ENCODE measurements around the gene GOLGA6B.
"Not testable (repeated sequence)": the region's sequence is repeated elsewhere in the genome, so short reads cannot be mapped to it uniquely, and the experiment has no call there.

The GOLGA6B gene

DNA sequence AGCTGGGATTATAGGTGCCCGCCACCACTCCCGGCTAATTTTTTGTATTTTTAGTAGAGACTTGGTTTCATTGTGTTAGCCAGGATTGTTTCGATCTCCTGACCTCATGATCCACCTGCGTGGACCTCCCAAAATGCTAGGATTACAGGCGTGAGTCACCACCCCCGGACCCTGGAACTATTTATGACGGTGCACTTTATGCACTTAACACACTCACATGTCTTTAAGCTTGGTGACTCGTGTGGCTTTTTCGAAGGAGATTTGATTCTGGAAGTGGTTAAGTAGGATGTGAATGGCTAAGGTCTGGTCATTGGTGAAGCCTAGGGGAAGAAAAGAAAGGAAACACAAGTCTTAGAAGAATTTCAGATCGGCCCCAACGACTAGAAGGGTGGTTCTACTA lies 51.8 kb downstream of the GOLGA6B start:
- Histone ChIP-seq H3K4me1 (ENCODE audit: control insufficient read depth, low read length) (no peaks in the 10 kb centered on the region), H3K9me2 (replicated peaks; ENCODE audit: control insufficient read depth, low read length) (no peaks in the 10 kb centered on the region), H3K27ac (ENCODE audit: low read depth, low read length) (no peak overlapping the region), H3F3A (ENCODE audit: control insufficient read depth, insufficient read depth) (no peaks in the 10 kb centered on the region), H3K4me2 (ENCODE audit: low read length) (no peak overlapping the region), H3K79me2 (ENCODE audit: control insufficient read depth, low read length) (no peaks in the 10 kb centered on the region), H3K27me3 (ENCODE audit: control insufficient read depth, low read length) (no peaks in the 10 kb centered on the region), H3K9me3 (ENCODE audit: control insufficient read depth, insufficient read depth, low read length) (no peaks in the 10 kb centered on the region), H3K36me3 (ENCODE audit: control insufficient read depth, low read length) (no peaks in the 10 kb centered on the region), H3K4me3 (ENCODE audit: low read length) (no peak overlapping the region), H4K20me1 (ENCODE audit: control insufficient read depth, insufficient read depth, low read depth, low read length) (no peaks in the 10 kb centered on the region)
- TF ChIP-seq, protein P1, sequence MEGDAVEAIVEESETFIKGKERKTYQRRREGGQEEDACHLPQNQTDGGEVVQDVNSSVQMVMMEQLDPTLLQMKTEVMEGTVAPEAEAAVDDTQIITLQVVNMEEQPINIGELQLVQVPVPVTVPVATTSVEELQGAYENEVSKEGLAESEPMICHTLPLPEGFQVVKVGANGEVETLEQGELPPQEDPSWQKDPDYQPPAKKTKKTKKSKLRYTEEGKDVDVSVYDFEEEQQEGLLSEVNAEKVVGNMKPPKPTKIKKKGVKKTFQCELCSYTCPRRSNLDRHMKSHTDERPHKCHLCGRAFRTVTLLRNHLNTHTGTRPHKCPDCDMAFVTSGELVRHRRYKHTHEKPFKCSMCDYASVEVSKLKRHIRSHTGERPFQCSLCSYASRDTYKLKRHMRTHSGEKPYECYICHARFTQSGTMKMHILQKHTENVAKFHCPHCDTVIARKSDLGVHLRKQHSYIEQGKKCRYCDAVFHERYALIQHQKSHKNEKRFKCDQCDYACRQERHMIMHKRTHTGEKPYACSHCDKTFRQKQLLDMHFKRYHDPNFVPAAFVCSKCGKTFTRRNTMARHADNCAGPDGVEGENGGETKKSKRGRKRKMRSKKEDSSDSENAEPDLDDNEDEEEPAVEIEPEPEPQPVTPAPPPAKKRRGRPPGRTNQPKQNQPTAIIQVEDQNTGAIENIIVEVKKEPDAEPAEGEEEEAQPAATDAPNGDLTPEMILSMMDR (IDR thresholded peaks at IDR 0.05; ENCODE audit: low read depth, low read length, poor library complexity, severe bottlenecking), result no peak
- no peak for TF ChIP-seq EZH2phosphoT487 (IDR thresholded peaks at IDR 0.05; ENCODE audit: borderline replicate concordance, low read length)

DNA sequence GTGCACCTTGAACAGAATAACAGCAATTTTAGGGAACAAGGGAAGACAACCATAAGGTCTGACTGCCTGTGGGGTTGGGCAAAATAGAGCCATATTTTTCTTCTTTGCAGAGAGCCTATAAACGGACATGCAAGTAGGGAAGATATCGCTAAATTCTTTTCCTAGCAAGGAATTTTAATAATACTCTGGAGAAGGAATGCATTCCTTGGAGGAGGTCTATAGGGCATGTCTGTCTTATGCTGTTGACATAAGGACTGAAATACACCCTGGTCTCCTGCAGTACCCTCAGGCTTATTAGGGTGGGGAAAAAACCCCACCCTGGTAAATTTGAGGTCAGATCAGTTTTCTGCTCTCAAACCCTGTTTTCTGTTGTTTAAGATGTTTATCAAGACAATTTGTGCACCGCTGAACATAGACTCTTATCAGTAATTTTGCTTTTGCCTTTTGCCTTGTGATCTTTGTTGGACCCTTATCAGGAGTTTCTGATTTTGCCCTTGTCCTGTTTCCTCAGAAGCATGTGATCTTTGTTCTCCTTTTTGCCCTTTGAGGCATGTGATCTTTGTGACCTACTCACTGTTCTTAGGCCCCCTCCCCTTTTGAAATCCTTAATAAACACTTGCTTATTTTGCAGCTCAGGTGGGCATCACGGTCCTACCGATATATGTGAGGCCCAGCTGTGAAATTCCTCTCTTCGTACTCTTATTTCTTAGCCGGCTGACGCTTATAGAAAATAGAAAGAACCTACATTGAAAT lies 54.2 kb downstream of the GOLGA6B start:
- H3K9me2 ChIP-seq (replicated peaks; ENCODE audit: control insufficient read depth, low read length); H3K4me1 ChIP-seq (ENCODE audit: control insufficient read depth, low read length); H3K4me3 ChIP-seq (ENCODE audit: low read length); H3F3A ChIP-seq (ENCODE audit: control insufficient read depth, insufficient read depth); H3K36me3 ChIP-seq (ENCODE audit: control insufficient read depth, low read length); H3K27ac ChIP-seq (ENCODE audit: low read depth, low read length); H3K4me2 ChIP-seq (ENCODE audit: low read length); H3K27me3 ChIP-seq (ENCODE audit: control insufficient read depth, low read length); H3K79me2 ChIP-seq (ENCODE audit: control insufficient read depth, low read length); H4K20me1 ChIP-seq (ENCODE audit: control insufficient read depth, insufficient read depth, low read depth, low read length); H3K9me3 ChIP-seq (ENCODE audit: control insufficient read depth, insufficient read depth, low read length): not testable (repeated sequence)
